Measurements from ENCODE around the gene SBNO1.

GRCh38 chr12:123280971-123281370 is 83.7 kb downstream of the SBNO1 start:
- TF ChIP-seq POLR2AphosphoS5 (IDR thresholded peaks at IDR 0.05; ENCODE audit: low read depth, low read length) (no peak), CTCF (IDR thresholded peaks at IDR 0.05) (no peak), TCF7L2 (IDR thresholded peaks at IDR 0.05; ENCODE audit: low read depth, low read length) (no peak), SIN3A (IDR thresholded peaks at IDR 0.05; ENCODE audit: borderline replicate concordance, insufficient read depth, low read depth, low read length) (no peak)

All from Panc1 (cell line).